Sigmoid colon (tissue), 4 donors: ENCODE data around the gene SLC36A4.

ENCODE experiments used
- POLR2AphosphoS5 ChIP-seq, 4 donors: sonication (generic); formaldehyde crosslinking; IDR thresholded peaks; one replicate each; pipeline ENCODE4 v1.6.1; 2017; ENCODE audit warnings: antibody characterized with exemption in 4 of 4
- TF ChIP-seq, protein P1 (sequence below), 4 experiments: fragments of 450-650 bp in 3 of 4; fragments of 200-600 bp in 1 of 4; IDR thresholded peaks; one replicate each; pipeline ENCODE4 v1.5.1; 2016 to 2019; ENCODE audit warnings: antibody characterized with exemption in 4 of 4, mild to moderate bottlenecking in 3 of 4, moderate library complexity in 2 of 4

- TF ChIP-seq, protein P1, sequence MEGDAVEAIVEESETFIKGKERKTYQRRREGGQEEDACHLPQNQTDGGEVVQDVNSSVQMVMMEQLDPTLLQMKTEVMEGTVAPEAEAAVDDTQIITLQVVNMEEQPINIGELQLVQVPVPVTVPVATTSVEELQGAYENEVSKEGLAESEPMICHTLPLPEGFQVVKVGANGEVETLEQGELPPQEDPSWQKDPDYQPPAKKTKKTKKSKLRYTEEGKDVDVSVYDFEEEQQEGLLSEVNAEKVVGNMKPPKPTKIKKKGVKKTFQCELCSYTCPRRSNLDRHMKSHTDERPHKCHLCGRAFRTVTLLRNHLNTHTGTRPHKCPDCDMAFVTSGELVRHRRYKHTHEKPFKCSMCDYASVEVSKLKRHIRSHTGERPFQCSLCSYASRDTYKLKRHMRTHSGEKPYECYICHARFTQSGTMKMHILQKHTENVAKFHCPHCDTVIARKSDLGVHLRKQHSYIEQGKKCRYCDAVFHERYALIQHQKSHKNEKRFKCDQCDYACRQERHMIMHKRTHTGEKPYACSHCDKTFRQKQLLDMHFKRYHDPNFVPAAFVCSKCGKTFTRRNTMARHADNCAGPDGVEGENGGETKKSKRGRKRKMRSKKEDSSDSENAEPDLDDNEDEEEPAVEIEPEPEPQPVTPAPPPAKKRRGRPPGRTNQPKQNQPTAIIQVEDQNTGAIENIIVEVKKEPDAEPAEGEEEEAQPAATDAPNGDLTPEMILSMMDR (IDR thresholded peaks at IDR 0.05): peak in 2 of 4 experiments; percentile 11 to 24
- no peak for TF ChIP-seq POLR2AphosphoS5 (IDR thresholded peaks at IDR 0.05)
Observed at GRCh38 chr11:93225662-93226061, 27.9 kb upstream of the SLC36A4 start.
